Erythroblast (primary cell): ENCODE measurements around the gene PDXP.
A peak's percentile ranks its signal among the peaks of the same experiment; 100 is the strongest.

Experiments
- DNase-seq, 2 experiments: peaks; one replicate each; lab custom pipeline; 2025; lab: John Stamatoyannopoulos, UW
- GATA1 ChIP-seq: IDR thresholded peaks from 2 replicates; pipeline ENCODE4 v1.6.1; 2011; ENCODE audit warnings: low read depth, mild to moderate bottlenecking, control low read depth, low read length, moderate library complexity
- POLR2A ChIP-seq: IDR thresholded peaks from 2 replicates; pipeline ENCODE4 v1.6.1; 2011; ENCODE audit warnings: mild to moderate bottlenecking, low read length

The PDXP gene

DNA sequence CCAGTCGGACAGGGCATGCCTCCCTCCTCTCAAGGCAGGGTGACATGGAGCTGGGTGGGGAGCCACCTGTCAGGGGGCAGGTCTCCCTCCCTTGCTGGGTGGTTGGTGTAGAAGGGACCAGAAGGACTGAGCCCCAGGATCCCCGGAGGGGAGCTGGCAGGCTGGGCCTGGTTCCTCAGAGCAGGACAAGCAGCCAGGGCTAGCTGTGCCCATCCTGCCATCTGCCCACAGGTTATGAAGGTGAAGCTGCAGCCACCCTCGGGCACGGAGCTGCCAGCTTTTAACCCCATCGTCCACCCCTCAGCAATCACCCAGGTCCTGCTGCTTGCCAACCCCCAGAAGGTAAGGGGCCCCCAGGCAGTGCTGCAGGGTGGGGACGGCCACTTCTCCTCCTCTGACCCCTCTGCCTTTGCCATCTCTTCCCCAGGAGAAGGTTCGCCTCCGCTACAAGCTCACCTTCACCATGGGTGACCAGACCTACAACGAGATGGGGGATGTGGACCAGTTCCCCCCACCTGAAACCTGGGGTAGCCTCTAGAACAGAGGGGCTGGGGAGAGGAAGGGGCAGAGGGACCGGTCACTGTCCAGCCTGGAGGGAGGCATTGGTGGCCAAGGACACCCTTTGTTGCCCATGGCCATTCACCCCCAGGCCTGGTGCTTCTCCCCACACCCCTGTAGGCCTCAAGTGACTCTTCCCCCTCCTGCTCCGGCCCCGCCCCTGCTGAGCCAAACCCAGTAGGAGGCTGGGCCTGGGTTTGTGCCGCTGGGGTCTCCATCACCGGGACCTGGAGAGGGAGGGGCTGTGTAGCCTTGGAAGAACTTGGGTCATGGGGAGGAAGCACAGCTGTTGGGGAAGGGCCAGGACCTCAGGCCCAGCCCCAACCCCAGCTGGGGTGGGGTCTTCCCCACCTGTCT lies 26.1 kb upstream of the PDXP start:
- TF ChIP-seq GATA1, result no peak
- no peak for TF ChIP-seq POLR2A
- DNase-seq, result peak in 1 of 2 experiments; percentile 28

DNA sequence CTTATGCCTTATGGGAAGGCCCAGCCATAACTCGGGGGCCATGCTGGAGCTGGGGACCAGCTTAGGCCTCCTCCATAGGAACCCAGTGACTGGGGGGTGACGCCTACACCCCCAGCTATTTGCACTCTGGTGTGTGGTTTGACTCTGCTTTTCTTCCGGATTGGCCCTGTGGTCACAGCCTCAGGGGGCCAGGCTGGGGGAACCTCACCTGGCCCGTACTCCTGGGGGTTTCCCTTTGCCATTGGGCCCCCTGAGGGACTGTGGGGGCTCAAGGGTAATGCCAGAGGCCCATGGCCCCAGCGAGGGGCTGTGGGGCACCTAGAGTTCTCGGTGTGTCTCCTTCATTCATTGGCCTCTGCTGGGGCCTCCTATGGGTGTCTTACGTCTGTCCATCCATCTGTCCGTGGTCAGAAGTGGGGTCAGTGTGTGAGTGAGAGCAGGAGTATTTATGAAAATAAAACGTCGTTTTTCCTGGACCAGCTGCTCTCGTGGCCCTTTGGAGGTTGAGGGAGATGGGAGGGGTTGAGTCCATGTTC lies 25.4 kb upstream of the PDXP start:
- DNase-seq, result no peak
- TF ChIP-seq POLR2A (no peak), GATA1 (no peak)

DNA sequence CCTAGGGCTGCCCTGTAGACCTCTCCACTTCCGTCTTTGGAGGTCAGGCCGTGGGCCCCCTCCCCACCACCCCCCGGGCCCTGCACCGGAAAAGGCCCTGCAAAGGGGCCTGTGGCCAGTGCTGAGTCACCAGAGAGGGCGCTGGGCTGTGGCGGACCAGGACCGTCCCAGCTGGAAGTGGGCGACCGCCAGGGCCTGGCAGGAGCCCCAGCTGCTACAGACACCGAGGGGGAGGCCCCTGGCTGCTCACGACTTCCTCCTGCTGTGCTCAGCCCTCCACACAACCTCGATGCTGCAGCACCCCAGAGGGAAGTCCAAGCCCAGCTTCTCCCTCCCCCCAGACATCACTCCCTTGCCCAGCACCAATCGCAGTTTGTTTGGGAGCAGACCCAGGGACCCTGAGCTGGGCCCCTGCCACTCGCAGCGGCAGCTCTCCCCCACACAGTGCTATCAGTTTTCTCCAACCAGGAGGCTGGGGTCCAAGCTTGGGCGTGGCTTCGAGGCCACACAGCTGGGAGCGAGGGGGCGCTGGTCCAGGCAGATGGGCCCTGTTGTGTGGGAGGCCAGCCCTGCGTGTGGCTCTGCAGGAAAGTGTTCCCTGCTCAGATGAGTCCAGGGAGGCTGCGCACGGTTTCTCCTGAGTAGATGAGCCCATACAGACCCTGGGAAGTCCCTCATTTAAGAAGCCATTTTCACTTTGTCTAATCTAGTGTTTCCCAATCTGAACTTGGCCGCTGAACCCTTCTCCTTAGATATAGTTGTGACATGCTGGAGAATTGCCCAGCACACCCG lies 24.7 kb upstream of the PDXP start:
- TF ChIP-seq GATA1 (no peak), POLR2A (peak; percentile 18)
- DNase-seq, result peak; percentile 61 to 69

DNA sequence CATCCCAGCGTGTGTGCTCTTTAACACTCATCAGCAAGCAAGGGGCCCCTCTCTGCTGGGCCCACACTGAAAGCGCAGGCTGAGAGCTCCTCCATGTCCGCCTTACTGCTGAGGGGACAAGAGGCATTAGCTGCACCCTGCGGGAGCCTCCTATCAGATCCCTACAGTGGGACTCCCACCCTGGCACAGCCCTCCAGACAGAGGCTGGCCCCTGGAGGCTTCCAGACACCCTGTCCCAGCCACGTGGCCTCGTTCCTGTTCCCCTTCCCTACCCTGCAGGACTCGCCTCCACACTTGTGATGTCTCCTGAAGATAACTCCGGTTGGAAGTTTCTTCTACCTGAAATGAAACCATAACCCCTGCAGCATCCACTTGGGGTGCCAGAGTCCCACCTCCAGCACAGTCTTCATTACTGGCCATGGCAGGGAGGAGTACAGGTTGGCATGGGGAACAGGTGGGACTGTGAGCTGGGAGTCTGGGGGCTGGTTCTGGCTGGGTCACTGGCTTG lies 24.1 kb upstream of the PDXP start:
- DNase-seq, result peak in 1 of 2 experiments; percentile 49
- TF ChIP-seq POLR2A (no peak), GATA1 (no peak)

DNA sequence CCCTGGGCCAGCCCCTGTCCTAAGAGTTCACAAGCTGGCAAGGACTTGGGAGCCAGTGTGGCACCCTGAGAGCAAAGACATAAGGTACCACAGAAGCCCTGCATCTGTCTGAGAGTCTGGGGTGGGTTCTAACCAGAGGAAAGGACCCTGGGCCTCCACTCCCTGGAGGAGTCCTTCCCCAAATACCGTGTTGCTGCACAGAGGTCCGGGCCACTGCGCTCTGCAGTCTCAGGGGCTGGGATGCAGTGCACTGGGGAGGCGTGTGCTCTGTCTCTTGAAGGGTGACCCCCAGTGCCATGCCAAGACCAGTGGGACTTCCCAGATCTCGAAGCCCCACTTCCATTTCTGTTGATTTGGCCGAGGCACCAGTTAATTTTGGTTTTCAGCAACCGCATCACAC lies 23.4 kb upstream of the PDXP start:
- TF ChIP-seq GATA1 (no peak), POLR2A (no peak)
- no peak for DNase-seq

DNA sequence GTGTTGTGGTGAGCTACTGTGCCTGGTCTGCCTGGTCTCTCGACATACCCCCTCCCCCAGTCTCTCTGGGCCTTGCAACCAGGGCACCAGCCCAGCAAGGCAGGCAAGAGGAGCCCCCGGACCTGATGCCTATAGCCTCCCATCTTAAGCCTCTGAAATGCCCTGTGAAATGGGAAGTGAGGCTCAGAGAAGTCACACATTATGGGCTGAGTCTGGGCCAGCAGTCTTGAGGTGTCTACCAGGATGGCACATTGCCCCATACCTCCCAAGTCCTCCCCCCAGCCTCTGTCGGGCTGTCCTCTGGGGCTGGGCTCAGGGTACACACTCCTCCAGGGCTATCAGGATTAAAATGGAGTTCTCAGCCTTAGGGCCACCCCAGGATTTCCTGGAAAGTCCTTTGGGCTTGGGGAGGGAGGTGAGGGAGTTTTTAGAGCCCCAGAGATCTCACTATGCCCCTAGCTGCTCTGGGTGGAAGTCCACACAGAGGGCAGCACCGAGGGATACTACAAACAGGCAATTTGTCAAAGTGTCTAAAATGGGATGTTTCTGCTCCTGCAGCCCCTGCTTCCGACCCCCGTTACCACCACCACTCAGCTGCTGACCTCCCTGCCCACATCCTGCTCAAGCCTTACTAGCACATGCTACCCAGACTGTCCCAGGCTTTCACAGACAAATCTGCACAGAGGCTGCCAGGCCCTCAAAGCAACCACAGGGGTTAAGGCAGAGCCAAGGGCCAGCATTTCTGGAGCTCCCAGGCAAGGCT lies 22.2 kb upstream of the PDXP start:
- TF ChIP-seq GATA1, result no peak
- no peak for TF ChIP-seq POLR2A
- peak in 1 of 2 experiments; percentile 15 for DNase-seq

DNA sequence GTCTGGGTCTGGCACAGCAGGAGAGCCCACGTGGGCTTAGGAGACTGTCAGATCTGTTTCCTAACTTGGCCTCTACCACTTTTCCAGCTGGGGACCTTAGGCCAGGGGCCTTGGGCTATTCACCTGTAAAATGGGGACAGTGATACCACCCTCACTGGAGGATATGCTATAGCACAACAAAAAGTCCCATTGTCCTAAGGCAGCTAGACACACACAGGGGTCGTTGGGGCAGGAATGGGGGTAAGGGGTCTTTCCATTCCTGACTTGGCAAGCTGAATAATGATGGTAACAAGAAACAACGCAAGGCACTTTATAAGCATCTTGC lies 21.6 kb upstream of the PDXP start:
- DNase-seq, result no peak
- TF ChIP-seq GATA1 (no peak), POLR2A (no peak)

DNA sequence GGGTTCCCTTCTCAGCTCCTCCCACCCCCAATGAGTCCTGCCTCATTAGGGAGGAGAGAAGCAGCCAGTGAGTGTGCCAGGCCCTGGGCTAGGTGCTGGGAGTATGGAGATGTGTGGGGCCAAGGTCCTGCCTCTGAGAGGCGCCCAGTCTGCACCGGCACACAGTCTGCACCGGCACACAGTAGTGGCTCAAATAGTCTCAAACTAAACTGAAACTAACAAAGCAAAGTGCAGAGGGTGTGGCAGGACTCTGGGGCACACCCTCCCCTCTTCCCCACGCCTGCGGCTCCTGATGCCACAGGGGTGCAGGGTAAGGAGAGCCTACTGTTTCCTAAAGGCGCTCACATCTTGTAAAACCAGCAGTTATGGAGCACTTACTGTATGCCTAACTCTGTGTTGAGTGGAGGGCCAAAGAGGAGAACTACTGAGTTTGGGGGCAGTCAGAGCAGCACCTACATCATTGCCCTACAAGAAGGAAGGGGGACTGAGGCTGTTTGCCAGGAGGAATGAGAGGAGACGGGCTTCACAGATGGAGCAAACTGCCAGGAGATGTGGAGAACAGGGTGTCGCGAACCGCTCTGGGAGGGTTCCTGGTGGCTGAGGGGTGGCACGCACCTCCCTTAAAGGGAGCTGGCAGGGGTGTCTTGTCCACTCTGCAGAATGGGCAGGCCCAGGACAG lies 20.0 kb upstream of the PDXP start:
- peak; percentile 61 to 69 for DNase-seq
- TF ChIP-seq GATA1 (no peak), POLR2A (peak; percentile 7)

DNA sequence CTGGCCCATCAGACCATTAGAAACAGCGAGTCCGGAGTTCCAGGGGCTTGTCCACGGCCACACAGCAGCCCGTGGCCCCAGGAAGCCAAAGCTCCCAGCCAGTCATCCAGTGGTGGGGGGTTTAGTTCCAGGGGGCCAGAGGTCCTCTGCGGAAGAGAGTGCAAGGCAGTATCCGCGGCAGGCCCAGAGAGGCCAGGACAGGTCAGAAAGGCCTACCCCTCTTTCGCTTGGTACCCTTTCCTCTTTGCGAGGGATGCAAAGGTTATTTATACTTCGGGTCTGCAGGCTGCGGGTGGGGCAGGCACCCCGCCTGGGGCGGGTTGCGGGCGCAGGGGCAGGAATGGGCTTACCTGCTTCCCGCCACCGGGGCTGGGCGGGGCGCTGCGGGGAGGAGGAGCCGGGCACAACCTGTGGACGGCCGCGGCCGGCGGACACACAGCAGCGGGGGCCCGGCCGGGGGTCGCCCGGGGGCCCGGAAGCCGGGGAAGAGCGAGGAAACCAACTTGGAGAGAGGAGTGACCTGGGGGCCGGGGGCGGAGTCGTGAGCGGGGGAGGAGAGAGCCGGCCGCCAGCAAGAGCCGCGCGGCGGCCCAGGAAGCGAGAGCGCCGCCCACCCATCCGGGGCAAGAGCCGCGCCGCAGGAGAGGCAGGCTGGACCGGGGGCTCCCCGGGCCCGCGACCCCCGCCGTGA lies 19.3 kb upstream of the PDXP start, which contains the start of gene SH3BP1:
TSS of gene SH3BP1 (plus strand) at position 600 of the 691 bp plus-strand sequence. CDS start 119 bp downstream, outside the sequence.
- no peak for TF ChIP-seq POLR2A
- TF ChIP-seq GATA1, result no peak
- peak; percentile 41 to 62 for DNase-seq

DNA sequence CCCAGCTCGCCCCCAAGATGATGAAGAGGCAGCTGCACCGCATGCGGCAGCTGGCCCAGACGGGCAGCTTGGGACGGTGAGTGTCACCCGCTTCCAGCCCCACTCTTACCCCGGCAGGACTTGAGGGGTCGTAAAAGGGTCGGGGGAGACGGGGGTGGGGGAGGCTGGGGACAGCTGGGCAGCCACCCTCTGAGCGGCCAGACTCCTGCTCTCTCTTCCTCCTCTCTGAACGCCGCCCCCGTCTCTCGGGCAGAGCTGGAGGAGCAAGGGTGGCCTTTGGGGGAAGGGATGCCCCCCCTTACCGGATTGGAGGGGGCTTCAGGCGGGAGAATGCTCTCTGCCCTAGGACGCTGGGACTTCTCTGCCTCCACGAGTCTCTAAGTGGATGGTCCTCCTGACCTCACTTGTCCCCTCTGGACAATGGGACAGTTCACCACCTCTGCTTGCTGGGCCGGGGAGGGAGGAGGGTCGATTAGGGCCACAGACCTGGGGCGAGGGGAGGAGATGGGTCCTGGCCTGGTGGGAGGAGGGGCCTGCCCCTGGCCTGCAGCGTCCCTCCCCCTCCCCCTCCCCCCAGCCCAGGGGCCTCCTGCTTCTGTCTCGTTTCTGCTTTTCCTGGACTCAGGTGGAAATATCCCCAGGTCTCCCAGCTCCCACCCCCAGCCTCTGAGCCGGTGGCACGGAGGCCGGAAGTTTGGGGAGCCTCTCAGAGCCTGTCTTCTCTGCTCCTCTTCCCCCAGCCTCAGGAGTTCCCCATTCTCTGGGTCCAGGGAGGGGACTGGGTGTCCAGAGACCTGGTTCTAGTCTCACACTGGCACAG lies 18.5 kb upstream of the PDXP start:
- DNase-seq, result no peak
- TF ChIP-seq POLR2A (no peak), GATA1 (no peak)
